OCI-LY1 (cell line): Measurements from ENCODE around the gene ZNF385C.

Source experiments
- H2AFZ ChIP-seq: fragments of 200-600 bp; sonication (generic), shearing (Covaris generic); 2 replicates; pipeline ENCODE4 v1.6.0; 2014; ENCODE audit warnings: antibody characterized with exemption, mild to moderate bottlenecking, low read length
- H3F3A ChIP-seq: fragments of 200-600 bp; sonication (generic), shearing (Covaris generic); 2 replicates; pipeline ENCODE4 v1.6.0; 2014; ENCODE audit warnings: mild to moderate bottlenecking, antibody characterized with exemption, low read length, moderate library complexity; ENCODE audit not compliant: insufficient read depth
- H3K27ac ChIP-seq: fragments of 200-600 bp; sonication (generic); 2 replicates; pipeline ENCODE4 v1.5.1; 2014; ENCODE audit warnings: low read length, mixed run types, mild to moderate bottlenecking, low read depth; ENCODE audit not compliant: poor library complexity, severe bottlenecking
- H3K27me3 ChIP-seq: fragments of 200-600 bp; sonication (generic); 2 replicates; pipeline ENCODE4 v1.6.0; 2014; ENCODE audit warnings: antibody characterized with exemption, mild to moderate bottlenecking, low read length, moderate library complexity; ENCODE audit not compliant: insufficient read depth
- H3K36me3 ChIP-seq: fragments of 200-600 bp; sonication (generic); 2 replicates; pipeline ENCODE4 v1.6.1; 2014; ENCODE audit warnings: mild to moderate bottlenecking, antibody characterized with exemption, low read length, moderate library complexity, mixed read lengths; ENCODE audit not compliant: insufficient read depth
- H3K4me1 ChIP-seq: fragments of 200-600 bp; sonication (generic); 2 replicates; pipeline ENCODE4 v1.5.1; 2014; ENCODE audit warnings: mild to moderate bottlenecking, low read length, moderate library complexity; ENCODE audit not compliant: insufficient read depth, severe bottlenecking
- H3K4me2 ChIP-seq: fragments of 200-600 bp; sonication (generic), shearing (Covaris generic); 2 replicates; pipeline ENCODE4 v1.6.1; 2014; ENCODE audit warnings: low read length
- H3K4me3 ChIP-seq: fragments of 200-600 bp; sonication (generic); 2 replicates; pipeline ENCODE4 v1.5.1; 2014; ENCODE audit warnings: low read length, low read depth, mild to moderate bottlenecking, mixed read lengths; ENCODE audit not compliant: poor library complexity, severe bottlenecking
- H3K79me2 ChIP-seq: fragments of 200-600 bp; shearing (Covaris generic); 2 replicates; pipeline ENCODE4 v1.6.1; 2016; ENCODE audit warnings: mixed run types, low read length, mixed read lengths; ENCODE audit not compliant: insufficient read depth
- H3K9ac ChIP-seq: fragments of 200-600 bp; sonication (generic), shearing (Covaris generic); 2 replicates; pipeline ENCODE4 v1.6.1; 2014; ENCODE audit warnings: mild to moderate bottlenecking, low read length, mixed read lengths
- H3K9me2 ChIP-seq: fragments of 200-600 bp; sonication (generic), shearing (Covaris generic); 2 replicates; pipeline ENCODE4 v1.6.1; 2014; ENCODE audit warnings: low read depth, mild to moderate bottlenecking, low read length, mixed read lengths
- H3K9me3 ChIP-seq: fragments of 200-600 bp; shearing (Covaris generic); 2 replicates; pipeline ENCODE4 v1.6.1; 2014; ENCODE audit warnings: low read length, mixed read lengths
- H4K20me1 ChIP-seq: fragments of 200-600 bp; sonication (generic), shearing (Covaris generic); 2 replicates; pipeline ENCODE4 v1.6.0; 2016; ENCODE audit warnings: mild to moderate bottlenecking, low read length; ENCODE audit not compliant: insufficient read depth
- EZH2 ChIP-seq: fragments of 200-600 bp; sonication (generic), shearing (Covaris generic); IDR thresholded peaks from 2 replicates; pipeline ENCODE4 v1.8.0; 2017; ENCODE audit warnings: borderline replicate concordance, mixed run types, mild to moderate bottlenecking, antibody characterized with exemption, low read length, moderate library complexity, mixed read lengths
- TF ChIP-seq, protein P1 (sequence below): fragments of 200-600 bp; sonication (generic), shearing (Covaris generic); IDR thresholded peaks from 2 replicates; pipeline ENCODE4 v1.5.1; 2017; ENCODE audit warnings: mild to moderate bottlenecking, antibody characterized with exemption, low read length, moderate library complexity, mixed read lengths

ZNF385C gene

DNA sequence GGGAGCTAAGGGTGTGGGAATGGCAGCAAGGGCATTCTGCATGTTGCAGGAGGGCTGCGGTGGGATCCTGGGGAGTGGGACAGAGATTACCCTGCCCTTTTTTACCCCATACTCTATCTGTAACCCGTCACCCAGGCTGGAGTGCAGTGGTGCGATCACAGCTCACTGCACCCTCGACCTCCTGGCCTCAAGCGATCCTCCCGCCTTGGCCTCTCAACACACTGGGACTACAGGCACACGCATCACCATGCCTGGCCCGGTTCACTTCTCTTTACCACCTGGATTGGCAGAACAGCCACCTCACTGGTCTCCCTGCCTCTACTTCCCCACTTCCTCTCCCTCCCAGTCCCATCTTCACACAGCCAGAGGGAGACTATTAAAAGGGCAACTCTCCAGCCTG, 9.5 kb downstream of the ZNF385C start:
- H3K9ac ChIP-seq: no peak overlapping the region
- no peak overlapping the region for H3K4me2 ChIP-seq
- H2AFZ ChIP-seq: no peak overlapping the region
- no peaks in the 10 kb centered on the region for H3K9me2 ChIP-seq
- no peak overlapping the region for H3K27ac ChIP-seq
- H3K36me3 ChIP-seq: no peaks in the 10 kb centered on the region
- H3F3A ChIP-seq: no peaks in the 10 kb centered on the region
- no peaks in the 10 kb centered on the region for H3K79me2 ChIP-seq
- H3K4me3 ChIP-seq: no peak overlapping the region
- no peaks in the 10 kb centered on the region for H3K4me1 ChIP-seq
- H4K20me1 ChIP-seq: no peaks in the 10 kb centered on the region
- no peaks in the 10 kb centered on the region for H3K27me3 ChIP-seq
- no peaks in the 10 kb centered on the region for H3K9me3 ChIP-seq
- TF ChIP-seq EZH2: no peak
- TF ChIP-seq, protein P1, sequence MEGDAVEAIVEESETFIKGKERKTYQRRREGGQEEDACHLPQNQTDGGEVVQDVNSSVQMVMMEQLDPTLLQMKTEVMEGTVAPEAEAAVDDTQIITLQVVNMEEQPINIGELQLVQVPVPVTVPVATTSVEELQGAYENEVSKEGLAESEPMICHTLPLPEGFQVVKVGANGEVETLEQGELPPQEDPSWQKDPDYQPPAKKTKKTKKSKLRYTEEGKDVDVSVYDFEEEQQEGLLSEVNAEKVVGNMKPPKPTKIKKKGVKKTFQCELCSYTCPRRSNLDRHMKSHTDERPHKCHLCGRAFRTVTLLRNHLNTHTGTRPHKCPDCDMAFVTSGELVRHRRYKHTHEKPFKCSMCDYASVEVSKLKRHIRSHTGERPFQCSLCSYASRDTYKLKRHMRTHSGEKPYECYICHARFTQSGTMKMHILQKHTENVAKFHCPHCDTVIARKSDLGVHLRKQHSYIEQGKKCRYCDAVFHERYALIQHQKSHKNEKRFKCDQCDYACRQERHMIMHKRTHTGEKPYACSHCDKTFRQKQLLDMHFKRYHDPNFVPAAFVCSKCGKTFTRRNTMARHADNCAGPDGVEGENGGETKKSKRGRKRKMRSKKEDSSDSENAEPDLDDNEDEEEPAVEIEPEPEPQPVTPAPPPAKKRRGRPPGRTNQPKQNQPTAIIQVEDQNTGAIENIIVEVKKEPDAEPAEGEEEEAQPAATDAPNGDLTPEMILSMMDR: no peak

DNA sequence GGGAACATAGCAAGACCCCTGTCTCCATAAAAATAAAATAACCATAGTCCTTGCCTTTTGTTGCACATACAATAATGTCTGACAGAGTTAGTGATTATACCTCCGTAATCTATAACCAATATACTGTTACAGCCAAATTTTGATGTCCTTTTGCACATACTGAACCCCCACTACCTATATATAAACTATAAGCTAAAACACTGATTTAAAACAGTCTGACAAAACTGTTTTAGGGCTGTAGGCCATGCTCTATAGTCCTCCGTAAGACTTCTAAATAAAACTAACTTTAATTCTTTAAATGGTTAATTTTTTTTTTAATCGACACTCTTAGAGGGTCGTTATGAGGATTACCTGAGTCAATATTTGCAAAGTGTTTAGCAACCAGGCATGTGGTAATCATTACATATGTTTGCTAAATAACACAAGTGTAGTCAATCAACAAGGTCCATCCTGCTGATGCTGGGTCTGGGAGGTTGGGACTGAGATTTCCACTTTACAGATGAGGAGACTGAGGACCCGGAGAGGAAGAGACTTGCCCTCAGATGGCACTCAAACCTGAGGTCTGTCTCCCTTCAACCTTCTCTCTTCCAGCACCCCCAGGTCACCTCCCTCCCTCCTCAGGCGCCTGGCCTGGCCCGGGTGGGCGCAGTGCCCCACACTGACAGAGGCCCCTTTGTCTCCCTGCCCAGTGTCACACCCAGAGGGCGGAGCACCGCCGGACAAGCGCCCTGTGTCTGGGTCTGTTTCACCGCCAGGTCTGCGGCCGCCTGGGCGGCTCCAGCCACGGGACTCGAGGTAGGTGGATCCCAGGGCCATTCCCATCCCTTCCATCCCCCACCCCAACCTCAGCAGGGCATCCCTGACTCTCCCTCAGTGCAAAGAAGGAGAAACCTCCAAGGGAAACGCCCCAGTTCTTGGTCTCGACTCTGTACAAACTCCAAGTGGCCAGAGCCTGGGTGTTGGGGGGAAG, 10.3 kb downstream of the ZNF385C start:
- Histone ChIP-seq H3K4me1 (no peaks in the 10 kb centered on the region), H3K9me2 (no peaks in the 10 kb centered on the region), H3K9me3 (no peaks in the 10 kb centered on the region), H3K27me3 (no peaks in the 10 kb centered on the region), H2AFZ (no peak overlapping the region), H3K4me3 (no peak overlapping the region), H3K79me2 (no peaks in the 10 kb centered on the region), H3K9ac (no peak overlapping the region), H3K4me2 (no peak overlapping the region), H3F3A (no peaks in the 10 kb centered on the region), H3K36me3 (no peaks in the 10 kb centered on the region), H3K27ac (no peak overlapping the region), H4K20me1 (no peaks in the 10 kb centered on the region)
- TF ChIP-seq EZH2: no peak
- TF ChIP-seq, protein P1: no peak

GRCh38 chr17:42087042-42087701, 11.1 kb downstream of the ZNF385C start:
- no peak overlapping the region for H3K9ac ChIP-seq
- no peaks in the 10 kb centered on the region for H3K27me3 ChIP-seq
- TF ChIP-seq, protein P1: no peak
- TF ChIP-seq EZH2: no peak
- no peaks in the 10 kb centered on the region for H4K20me1 ChIP-seq
- H3K9me2 ChIP-seq: no peaks in the 10 kb centered on the region
- H3F3A ChIP-seq: no peaks in the 10 kb centered on the region
- H3K79me2 ChIP-seq: no peaks in the 10 kb centered on the region
- no peaks in the 10 kb centered on the region for H3K36me3 ChIP-seq
- no peak overlapping the region for H3K27ac ChIP-seq
- H3K4me1 ChIP-seq: no peaks in the 10 kb centered on the region
- H3K9me3 ChIP-seq: no peaks in the 10 kb centered on the region
- no peak overlapping the region for H3K4me2 ChIP-seq
- H3K4me3 ChIP-seq: no peak overlapping the region
- no peak overlapping the region for H2AFZ ChIP-seq
